ENCODE data around the gene RPS29.
"Not testable (repeated sequence)": the region's sequence is repeated elsewhere in the genome, so short reads cannot be mapped to it uniquely, and the experiment has no call there.

RPS29 gene

GRCh38 chr14:49594347-49595091 is 8.3 kb upstream of the RPS29 start:
- DNase-seq = peak; percentile 98

- DNase-seq = peak; percentile 63
These were observed 6.8 kb upstream of the RPS29 start for GRCh38 chr14:49593016-49593415.

- no peak for DNase-seq
These were observed 3.2 kb upstream of the RPS29 start for GRCh38 chr14:49589387-49589786.

GRCh38 chr14:49586673-49587460 is 687 bp upstream of the RPS29 start:
- peak; percentile 85 for DNase-seq

GRCh38 chr14:49584981-49585640 is 1.1 kb downstream of the RPS29 start:
- DNase-seq = not testable (repeated sequence)

GRCh38 chr14:49584058-49584457 is 2.1 kb downstream of the RPS29 start:
- no peak for DNase-seq

GRCh38 chr14:49583629-49584028 is 2.6 kb downstream of the RPS29 start:
- no peak for DNase-seq

- DNase-seq = no peak
These were observed 3.8 kb downstream of the RPS29 start for GRCh38 chr14:49582113-49582977.

GRCh38 chr14:49581209-49582112 is 4.7 kb downstream of the RPS29 start:
- DNase-seq = peak; percentile 51

- DNase-seq = no peak
These were observed 6.3 kb downstream of the RPS29 start for GRCh38 chr14:49579841-49580240.

- no peak for DNase-seq
These were observed 8.0 kb downstream of the RPS29 start for GRCh38 chr14:49578141-49578540.

GRCh38 chr14:49574038-49574437 is 12.1 kb downstream of the RPS29 start:
- DNase-seq = no peak

- DNase-seq = peak; percentile 64
These were observed 16.9 kb downstream of the RPS29 start for GRCh38 chr14:49569281-49569680.

- DNase-seq = no peak
These were observed 19.5 kb downstream of the RPS29 start for GRCh38 chr14:49566714-49567113.

- DNase-seq = no peak
These were observed 26.0 kb downstream of the RPS29 start for GRCh38 chr14:49559979-49560768.

GRCh38 chr14:49553892-49554291 is 32.3 kb downstream of the RPS29 start:
- DNase-seq = no peak

GRCh38 chr14:49553106-49553505 is 33.1 kb downstream of the RPS29 start:
- DNase-seq = no peak

GRCh38 chr14:49551569-49551968 is 34.6 kb downstream of the RPS29 start:
- DNase-seq = no peak

- peak; percentile 37 for DNase-seq
These were observed 35.6 kb downstream of the RPS29 start for GRCh38 chr14:49550286-49551184.

GRCh38 chr14:49549881-49550280 is 36.3 kb downstream of the RPS29 start:
- DNase-seq = no peak

Measured in hematopoietic multipotent progenitor cell treated with erythropoietin and hydrocortisone succinate and interleukin-3 and kit ligand, for 6 days (in vitro differentiated cells).